Measurements from ENCODE around the gene PRSS53. TPM values are rescaled to one million over a fixed set of nuclear protein-coding genes. Genes with fewer than 3 reads are reported as not detected.
A peak's percentile ranks its signal among the peaks of the same experiment; 100 is the strongest.
"Not testable (repeated sequence)": the region's sequence is repeated elsewhere in the genome, so short reads cannot be mapped to it uniquely, and the experiment has no call there.

PRSS53 gene
- total RNA-seq: 10 to 100 TPM in 1 of 2 donors, 1 to 10 TPM in 1; 7.4 to 12.1 TPM

DNA sequence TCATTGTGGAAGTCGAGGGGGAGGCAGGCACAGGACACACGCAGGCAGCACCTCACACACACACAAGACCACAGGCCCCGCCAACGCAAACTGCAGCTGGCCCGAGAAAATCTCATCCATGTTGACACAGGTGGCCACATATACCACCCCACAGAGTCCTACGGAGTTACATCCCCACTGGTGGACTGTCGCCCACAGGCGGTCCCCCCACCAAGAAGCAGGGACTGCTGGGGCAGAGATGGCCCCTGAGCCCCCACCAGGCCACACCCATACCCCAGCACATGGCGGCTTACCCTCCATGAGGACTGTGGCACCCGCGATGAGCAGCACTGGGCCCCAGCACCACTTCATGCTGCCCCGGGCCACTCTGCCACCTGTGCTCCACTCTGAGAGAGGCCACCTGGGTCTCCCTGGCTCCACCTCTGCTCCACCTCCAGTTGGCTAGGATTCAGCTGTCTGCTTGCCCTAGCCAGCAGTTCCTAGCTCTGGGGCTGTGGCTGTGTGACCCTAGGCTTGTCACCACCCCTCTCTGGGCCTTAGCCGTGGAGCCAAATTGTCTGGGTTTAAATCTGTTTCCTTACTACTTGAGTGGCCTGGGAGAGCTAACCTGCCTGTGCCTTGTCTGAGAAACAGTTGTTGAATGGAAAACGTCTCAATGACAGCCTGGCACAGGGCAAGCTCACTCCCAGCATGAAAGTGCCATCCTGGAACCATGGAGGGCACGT is at the start of gene PRSS53:
PRSS53 (minus strand) TSS at position 485 of the 725 bp plus-strand sequence; CDS start at position 351, 134 bp downstream.
- H3K27ac Mint-ChIP-seq: peak within 1 kb of the TSS; percentile 27 to 84
- ATAC-seq (no peak), DNase-seq (ENCODE audit: low spot score in 2 of 2) (no peak)
- no peaks in the 10 kb centered on the region for H3K9me3 Mint-ChIP-seq
- peaks cover 0 to 5% of the 10 kb centered on the region in 2 donors for H3K36me3 Mint-ChIP-seq

DNA sequence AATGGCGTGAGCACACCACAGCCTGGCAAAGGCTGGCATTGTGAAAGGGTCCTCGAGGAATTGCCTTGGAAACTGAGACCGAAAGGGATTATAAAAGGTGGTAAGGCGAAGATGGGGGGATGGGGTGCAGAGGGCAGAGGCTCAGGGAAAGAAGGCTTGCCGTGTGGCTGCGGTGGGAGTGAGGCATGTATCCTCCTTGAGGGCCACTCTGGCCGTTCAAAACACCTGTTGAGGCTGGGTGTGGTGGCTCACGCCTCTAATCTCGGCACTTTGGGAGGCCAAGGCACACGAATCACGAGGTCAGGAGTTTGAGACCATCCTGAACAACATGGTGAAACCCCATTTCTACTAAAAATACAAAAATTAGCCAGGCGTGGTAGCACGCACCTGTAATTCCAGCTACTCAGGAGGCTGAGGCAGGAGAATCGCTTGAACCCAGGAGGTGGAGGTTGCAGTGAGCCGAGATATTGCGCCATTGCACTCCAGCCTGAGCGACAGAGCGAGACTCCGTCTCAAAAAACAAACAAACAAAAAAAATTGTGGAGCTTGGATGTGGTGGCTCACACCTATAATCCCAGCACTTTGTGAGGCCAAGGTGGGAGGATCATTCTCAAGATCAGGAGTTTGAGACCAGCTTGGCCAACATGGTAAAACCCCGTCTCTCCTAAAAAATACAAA is 48.2 kb upstream of the PRSS53 start:
- ATAC-seq; H3K9me3 Mint-ChIP-seq; H3K27ac Mint-ChIP-seq; DNase-seq (ENCODE audit: low spot score in 2 of 2); H3K36me3 Mint-ChIP-seq: not testable (repeated sequence)

DNA sequence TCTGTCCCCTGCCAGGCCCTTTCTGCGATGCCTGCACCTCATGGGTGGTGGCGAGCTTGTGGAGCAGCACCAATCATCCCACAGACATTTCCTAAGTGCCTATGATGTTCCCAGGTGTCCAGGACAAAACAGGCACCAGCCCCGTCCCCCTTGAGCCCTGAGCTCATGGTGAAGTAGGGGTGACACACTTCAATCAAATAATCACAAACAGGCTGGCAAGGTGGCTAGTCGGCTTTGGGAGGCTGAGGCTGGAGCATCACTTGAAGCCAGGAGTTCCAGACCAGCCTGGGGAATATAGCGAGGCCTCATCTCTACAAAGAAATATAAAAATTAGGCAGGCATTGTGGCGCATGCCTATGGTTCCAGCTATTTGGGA is 47.5 kb upstream of the PRSS53 start:
- no peaks in the 10 kb centered on the region for H3K9me3 Mint-ChIP-seq
- ATAC-seq: no peak
- no peak for DNase-seq (ENCODE audit: low spot score in 2 of 2)
- no peak overlapping the region for H3K27ac Mint-ChIP-seq
- H3K36me3 Mint-ChIP-seq: no peaks in the 10 kb centered on the region

DNA sequence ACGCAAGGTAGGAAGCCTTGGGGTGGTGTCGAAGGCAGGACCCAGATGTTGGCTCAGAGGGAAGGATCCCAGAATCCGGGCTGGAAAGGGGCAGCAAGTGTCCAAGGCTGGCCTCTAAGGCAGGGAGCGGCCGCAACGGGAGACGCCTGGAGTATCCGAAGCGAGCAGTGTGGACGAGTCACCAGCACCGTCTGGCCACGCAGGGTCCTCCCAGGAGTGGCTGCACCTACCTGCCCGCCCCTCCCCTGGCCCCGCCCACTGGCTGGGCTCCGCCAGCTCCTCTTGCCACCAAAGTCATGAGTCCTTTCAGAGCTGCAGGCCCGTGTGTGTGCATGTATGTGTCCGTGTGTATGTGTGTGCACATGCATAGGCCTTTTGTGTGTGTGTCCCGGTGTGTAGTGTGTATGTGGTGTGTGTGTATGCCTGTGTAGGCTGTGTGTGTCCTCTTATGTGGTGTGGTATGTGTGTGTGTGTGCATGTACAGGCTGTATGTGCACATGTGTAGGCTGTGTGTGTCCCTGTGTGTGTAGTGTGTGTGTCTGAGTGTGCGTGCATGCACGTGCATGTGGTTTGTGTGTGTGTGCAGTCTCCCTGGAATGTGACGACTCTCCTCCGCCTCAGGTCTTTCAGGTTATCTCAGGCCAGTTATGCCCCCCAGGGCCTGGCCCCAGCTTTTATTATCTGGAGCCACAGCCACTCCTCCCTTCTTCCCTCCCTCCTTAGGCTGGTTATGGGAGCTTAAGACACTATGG is 47.0 kb upstream of the PRSS53 start, which contains the start of gene PRSS8:
PRSS8 (minus strand) TSS at position 193 of the 752 bp plus-strand sequence. CDS start 229 bp downstream, outside the sequence.
- DNase-seq (ENCODE audit: low spot score in 2 of 2): no peak
- no peak for ATAC-seq
- Mint-ChIP-seq H3K27ac (no peak within 1 kb of the TSS), H3K9me3 (no peaks in the 10 kb centered on the region), H3K36me3 (no peaks in the 10 kb centered on the region)

DNA sequence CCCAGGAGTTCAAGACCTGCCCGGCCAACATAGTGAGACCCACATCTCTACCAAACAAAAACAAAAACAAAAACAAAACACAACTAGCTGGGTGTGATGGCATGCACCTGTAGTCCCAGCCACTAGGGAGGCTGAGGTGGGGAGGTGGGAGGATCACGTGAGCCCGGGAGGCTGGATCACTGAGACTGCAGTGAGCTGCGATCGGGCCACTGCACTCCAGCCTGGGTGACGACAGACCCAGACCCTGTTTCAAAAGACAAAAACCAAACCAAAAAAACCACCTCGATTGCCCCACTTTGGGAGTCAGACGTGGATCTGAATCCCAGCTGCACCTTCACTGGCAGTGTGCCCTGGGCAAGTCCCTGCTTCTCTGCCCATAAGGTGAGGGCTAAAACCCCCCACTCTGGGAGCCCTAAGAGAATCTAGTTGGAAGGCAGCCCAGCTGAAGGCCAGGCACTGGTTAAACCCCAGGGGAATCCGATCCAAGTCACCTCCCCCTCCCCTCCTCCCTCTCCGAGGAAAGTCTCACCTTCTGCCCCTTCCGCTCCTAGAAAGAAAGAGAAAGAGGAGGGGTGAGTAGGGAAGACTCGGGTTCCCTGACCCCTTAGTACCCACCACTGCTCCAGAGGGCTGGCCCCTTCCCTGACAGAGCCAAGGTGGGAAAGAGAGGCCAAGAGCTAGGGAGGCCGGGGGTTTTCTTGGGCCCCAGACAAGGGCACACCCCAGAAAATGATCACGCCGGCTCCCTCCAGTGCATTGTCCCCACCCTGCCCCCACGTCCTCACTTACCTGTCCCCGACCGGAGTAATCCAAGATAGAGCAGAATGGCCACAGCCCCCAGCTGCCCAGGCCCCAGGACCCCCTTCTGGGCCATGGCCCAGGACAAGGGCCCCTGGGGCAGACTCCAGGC is 46.1 kb upstream of the PRSS53 start:
- no peak overlapping the region for H3K27ac Mint-ChIP-seq
- ATAC-seq: no peak
- DNase-seq (ENCODE audit: low spot score in 2 of 2): no peak
- no peaks in the 10 kb centered on the region for H3K36me3 Mint-ChIP-seq
- H3K9me3 Mint-ChIP-seq: no peaks in the 10 kb centered on the region

DNA sequence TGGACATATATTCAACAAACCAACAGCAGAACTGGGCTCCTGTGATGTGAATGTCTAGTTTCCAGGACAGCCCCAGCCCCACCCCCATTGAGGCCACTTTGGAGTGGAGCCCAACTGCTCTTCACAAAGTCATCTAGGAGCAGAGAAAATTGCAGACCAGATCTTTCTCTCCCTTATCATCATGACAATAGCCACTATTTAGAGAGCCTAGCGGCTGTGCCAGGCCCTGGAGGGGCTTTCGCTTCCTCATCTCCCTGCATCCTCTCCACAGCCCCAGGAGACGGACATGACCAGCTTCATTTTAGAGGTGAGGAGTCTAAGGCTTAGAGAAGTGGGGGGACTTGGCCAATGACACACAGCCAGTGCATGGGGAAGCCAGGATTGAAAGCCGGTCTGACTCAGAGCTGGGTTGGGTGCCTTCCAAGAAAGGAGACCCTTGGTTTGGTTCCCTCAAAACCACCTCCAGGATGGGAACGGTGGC is 45.4 kb upstream of the PRSS53 start:
- H3K27ac Mint-ChIP-seq: peak overlapping the region; percentile 15 to 81
- H3K9me3 Mint-ChIP-seq: no peaks in the 10 kb centered on the region
- ATAC-seq (no peak), DNase-seq (ENCODE audit: low spot score in 2 of 2) (no peak)
- H3K36me3 Mint-ChIP-seq: no peaks in the 10 kb centered on the region

DNA sequence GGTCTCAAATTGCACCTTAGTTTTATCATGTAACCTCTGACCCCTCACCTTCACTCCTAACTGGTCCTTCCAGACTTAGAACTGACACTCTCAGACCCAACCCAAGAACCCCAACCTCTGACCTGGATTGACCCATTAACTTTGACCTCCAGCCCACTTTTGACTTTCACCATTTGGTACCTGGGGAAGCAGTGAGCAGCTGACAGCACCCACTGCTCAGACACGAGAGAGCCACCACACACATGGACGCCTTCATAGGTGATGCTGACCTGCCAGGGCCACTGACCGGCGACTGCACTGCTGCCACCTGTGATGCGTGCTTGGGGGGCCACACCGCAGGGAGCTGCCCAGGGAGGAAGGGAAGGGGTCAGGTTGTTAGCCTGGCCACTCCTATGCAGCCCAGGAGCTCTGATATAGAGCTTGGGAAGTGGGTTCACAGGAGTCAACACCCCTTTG is 44.3 kb upstream of the PRSS53 start:
- Mint-ChIP-seq H3K9me3 (no peaks in the 10 kb centered on the region), H3K36me3 (no peaks in the 10 kb centered on the region), H3K27ac (peak overlapping the region in 1 of 2 donors; percentile 15)
- peak in 1 of 2 donors; percentile 16 for ATAC-seq
- DNase-seq (ENCODE audit: low spot score in 2 of 2): no peak

DNA sequence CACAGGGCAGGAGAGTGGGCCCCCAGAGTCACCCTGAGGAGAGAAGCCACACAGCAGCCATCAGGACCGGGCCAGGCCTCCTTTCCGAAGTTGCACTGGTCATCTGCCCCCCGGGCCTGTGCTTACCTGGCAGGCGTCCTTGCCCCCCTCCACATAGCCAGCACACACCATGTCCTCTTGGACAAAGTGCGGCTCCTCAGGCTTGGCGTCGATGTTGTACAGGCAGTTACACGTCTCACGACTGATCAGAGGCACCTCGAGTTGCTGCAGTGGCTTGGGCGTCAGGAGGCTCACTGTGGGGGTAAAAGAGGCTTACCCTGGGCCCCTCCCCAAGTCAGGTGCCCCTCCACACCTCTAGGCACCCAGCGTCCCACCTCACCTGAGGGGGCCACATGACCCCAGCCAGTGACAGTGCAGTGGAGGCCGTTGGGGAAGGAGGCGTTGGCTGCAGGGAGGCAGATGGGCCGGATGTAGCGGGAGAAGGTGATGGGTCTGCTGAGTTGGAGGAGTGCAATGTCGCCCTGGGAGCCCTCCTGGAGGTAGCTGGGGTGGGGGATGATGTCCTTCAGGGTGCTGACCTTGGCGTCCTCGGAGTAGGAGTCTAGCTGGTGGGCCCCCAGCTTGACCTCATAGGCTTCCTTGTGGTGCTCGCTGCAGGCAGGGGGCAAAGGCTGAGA is 43.7 kb upstream of the PRSS53 start:
- peak overlapping the region in 1 of 2 donors; percentile 15 for H3K27ac Mint-ChIP-seq
- no peak for DNase-seq (ENCODE audit: low spot score in 2 of 2)
- ATAC-seq: no peak
- no peaks in the 10 kb centered on the region for H3K9me3 Mint-ChIP-seq
- H3K36me3 Mint-ChIP-seq: no peaks in the 10 kb centered on the region

DNA sequence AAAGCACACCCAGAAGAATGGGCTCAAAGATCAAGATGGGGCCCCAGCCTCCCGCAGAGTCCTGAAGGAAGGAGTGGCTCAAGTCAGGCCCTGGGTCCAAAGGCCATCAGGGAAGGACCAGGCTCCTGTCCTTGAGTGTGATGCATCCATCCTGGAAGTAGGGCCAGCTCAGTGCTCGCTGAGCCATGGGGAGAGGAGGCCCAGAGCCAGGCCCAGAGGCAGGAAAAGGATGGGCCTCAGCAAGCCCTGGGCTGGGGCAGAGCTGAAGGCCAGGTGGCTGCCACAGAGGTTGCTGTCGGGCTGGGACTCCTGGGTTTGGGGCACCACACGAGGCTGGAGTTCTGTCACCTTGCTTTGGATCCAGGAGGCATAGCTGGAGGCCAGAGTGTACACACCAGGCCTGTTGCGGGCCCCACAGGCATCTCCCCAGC is 43.1 kb upstream of the PRSS53 start:
- peak in 1 of 2 donors; percentile 4 for ATAC-seq
- H3K36me3 Mint-ChIP-seq: no peaks in the 10 kb centered on the region
- DNase-seq (ENCODE audit: low spot score in 2 of 2): no peak
- no peaks in the 10 kb centered on the region for H3K9me3 Mint-ChIP-seq
- no peak overlapping the region for H3K27ac Mint-ChIP-seq

DNA sequence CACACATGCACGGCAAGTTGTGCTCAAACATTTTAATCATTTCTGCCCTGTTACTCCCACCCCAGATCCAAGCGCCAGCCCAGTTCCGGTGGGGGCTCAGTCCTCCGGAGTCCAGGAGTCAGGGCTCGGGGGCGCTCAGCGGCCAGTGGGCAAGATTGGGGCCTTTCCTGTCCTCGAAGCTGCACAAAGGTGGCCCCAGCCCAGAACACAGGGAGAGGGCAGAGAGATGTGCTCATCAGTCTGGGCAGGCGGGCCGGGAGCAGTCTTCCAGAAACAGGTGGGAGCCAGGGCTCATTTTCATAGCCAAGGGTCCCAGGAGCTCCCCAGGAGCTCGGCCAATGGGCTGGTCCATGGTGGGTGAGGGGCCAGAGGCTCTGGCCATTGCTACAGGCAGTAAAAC is 42.7 kb upstream of the PRSS53 start:
- Mint-ChIP-seq H3K9me3 (no peaks in the 10 kb centered on the region), H3K27ac (no peak overlapping the region), H3K36me3 (no peaks in the 10 kb centered on the region)
- no peak for DNase-seq (ENCODE audit: low spot score in 2 of 2)
- no peak for ATAC-seq

DNA sequence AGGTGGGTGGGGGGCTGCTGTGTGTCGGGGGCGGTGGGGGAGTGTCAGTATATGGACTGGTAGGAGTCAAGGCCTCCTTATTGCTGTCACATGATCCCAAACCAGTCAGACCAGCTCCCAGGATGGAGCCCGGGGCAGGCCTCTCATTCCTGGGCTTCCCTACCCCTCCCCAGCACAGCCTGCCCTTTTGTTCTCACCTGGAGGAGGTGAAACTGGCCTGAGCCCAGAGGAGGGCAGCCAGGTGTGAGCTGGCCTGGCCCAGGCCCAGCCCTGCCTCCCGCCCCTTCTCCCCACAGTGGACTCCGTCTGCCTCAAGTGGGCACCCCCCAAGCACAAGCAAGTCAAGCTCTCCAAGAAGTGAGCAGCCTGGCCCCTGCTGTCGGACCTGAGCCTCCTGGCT is 42.2 kb upstream of the PRSS53 start:
- Mint-ChIP-seq H3K9me3 (no peaks in the 10 kb centered on the region), H3K36me3 (no peaks in the 10 kb centered on the region), H3K27ac (no peak overlapping the region)
- DNase-seq (ENCODE audit: low spot score in 2 of 2) (no peak), ATAC-seq (no peak)

DNA sequence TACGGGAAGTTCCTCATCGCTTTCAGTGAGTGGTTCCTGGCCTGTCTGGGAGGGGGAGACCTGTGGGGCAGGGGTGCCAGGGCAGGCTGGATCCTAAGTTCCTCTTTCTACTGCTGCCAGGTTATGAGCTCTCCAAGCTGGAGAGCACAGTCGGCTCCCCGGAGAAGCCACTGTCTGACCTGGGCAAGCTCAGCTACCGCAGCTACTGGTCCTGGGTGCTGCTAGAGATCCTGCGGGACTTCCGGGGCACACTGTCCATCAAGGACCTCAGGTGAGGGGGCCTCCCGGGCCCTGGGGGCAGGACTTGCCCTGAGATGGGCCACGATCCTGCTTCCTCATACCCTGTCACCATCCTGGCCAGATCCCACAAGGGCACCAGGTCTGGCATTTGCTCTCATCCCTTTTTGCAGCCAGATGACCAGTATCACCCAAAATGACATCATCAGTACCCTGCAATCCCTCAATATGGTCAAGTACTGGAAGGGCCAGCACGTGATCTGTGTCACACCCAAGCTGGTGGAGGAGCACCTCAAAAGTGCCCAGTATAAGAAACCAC is 41.7 kb upstream of the PRSS53 start:
- no peaks in the 10 kb centered on the region for H3K9me3 Mint-ChIP-seq
- ATAC-seq: no peak
- no peaks in the 10 kb centered on the region for H3K36me3 Mint-ChIP-seq
- peak overlapping the region in 1 of 2 donors; percentile 55 for H3K27ac Mint-ChIP-seq
- no peak for DNase-seq (ENCODE audit: low spot score in 2 of 2)

DNA sequence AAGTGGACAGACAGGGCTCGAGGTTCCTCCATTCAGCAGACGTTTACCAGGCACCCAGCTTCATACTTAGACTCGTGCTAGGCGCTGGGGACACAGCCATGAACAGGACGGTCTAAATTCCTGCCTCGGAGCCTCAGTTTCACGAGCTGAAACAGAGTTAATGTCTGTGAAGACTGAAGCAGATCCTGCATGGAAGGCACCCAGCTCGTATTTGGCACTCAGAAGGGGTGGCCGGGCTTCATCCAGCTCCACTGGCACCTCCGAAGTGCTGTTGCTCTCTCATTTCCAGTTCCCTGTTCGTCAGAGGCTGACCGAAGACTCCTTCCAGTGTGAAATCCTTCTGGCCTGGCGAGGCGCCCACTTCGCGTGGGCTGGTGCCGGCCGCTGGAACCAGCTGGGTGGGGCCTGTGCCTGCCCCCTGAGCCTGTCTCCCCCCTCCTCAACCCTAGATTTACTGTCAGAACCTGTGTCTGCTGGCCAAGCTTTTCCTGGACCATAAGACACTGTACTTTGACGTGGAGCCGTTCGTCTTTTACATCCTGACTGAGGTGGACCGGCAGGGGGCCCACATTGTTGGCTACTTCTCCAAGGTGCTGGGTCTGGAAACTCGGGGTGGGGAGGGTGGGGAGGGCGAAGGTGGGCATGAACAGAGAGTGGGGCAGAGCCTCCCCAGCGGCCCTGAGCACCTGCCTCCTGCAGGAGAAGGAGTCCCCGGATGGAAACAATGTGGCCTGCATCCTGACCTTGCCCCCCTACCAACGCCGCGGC is 41.0 kb upstream of the PRSS53 start:
- ATAC-seq (no peak), DNase-seq (ENCODE audit: low spot score in 2 of 2) (no peak)
- H3K36me3 Mint-ChIP-seq: no peaks in the 10 kb centered on the region
- H3K9me3 Mint-ChIP-seq: no peaks in the 10 kb centered on the region
- H3K27ac Mint-ChIP-seq: peak overlapping the region in 1 of 2 donors; percentile 14

DNA sequence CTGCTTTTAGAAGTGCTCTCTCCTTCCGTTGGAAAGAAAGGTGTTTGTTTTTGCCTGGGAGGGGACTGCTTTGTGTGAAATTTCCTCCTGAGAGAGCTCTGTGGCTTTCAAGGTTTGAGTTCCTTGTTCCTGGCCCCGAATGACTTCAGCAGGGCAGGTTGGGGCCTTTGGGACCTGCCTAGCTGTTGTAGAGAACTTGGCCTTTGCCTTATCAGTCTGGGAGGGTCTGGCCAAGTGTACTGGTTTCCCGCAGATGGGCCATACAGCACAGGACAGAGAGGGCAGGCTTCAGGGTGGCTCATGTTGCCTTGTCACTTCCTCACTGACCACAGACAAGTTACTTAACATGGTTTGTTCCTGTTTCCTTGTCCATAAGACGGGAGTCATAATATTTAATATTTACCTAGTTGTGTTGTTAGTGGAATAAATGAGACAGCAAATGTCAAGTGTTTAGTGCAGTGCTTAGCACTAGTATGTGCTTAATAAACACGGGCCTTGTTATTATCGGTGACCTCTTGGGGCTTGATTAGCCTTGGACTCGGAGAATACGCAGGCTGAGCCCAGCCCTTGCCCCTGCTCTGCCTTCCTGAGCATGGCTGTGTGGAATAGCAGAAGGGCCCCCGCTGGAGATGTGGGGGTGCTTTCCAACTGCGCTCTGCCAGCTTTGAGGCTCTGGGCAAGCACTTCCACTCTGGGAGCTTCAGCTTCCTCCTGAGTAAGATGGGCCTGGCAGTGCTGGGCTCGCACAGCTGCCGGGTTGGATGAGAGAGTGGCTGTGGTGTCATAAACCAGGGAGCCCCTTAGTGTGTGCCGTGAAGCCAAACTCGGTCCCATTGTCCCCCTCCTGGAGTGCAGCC is 40.2 kb upstream of the PRSS53 start:
- Mint-ChIP-seq H3K36me3 (no peaks in the 10 kb centered on the region), H3K9me3 (no peaks in the 10 kb centered on the region), H3K27ac (peak overlapping the region in 1 of 2 donors; percentile 88)
- ATAC-seq: no peak
- DNase-seq (ENCODE audit: low spot score in 2 of 2): no peak

All from activated naive CD4-positive, alpha-beta T cell treated with anti-CD3 and anti-CD28 coated beads, Interleukin-2, amount 50 U/mL, for 72 hours (primary cell).